HepG2 (cell line): ENCODE data around the gene KCNT2. TPM values are rescaled to one million over a fixed set of nuclear protein-coding genes. Genes with fewer than 3 reads are reported as not detected.

Experiments used
- ATAC-seq: fragments of 200-7000 bp; cut with Tn5 transposase; 3 replicates; pipeline ENCODE4 v1.9.1; 2020; ENCODE audit warnings: mild to moderate bottlenecking, moderate library complexity
- BruUV-seq: library from RNA; stranded (reverse); fragments of 400-500 nt; replicated peaks from 2 replicates; lab custom pipeline; 2021; lab: Mats Ljungman, UMichigan
- CTCF ChIA-PET: fragments of 300-600 bp; formaldehyde crosslinking; extraction: SDS; loops from one replicate; lab custom pipeline; 2021; ENCODE audit warnings: low total read pairs, inconsistent platforms, low intra/inter-chr PET ratio; lab: Yijun Ruan, JAX
- POLR2A ChIA-PET: fragments of 350-600 bp; sonication (Branson Sonifier 250); formaldehyde crosslinking; loops from one replicate; lab custom pipeline; 2020; ENCODE audit warnings: antibody characterized with exemption, inconsistent platforms; lab: Yijun Ruan, JAX
- DNase-seq: peaks from one replicate; pipeline ENCODE4 v3.0.0-alpha.2; 2015; ENCODE audit warnings: low spot score
- FAIRE-seq: peaks from 3 replicates; lab custom pipeline; 2011; peaks lifted over from hg19 to GRCh38; lab: Jason Lieb, UNC
- H2AFZ ChIP-seq: one replicate; pipeline ENCODE4 v1.6.1; 2011; ENCODE audit warnings: low read length, inconsistent platforms
- H3K27ac ChIP-seq: fragments of 300-600 bp; 3 replicates; pipeline ENCODE4 v1.8.0; 2011; ENCODE audit warnings: mixed run types, mild to moderate bottlenecking, mixed read lengths, low read length, inconsistent platforms; ENCODE audit not compliant: insufficient read depth; ENCODE audit errors: extremely low read length
- H3K27me3 ChIP-seq, 2 experiments: fragments of 200-600 bp in 1 of 2; 2 replicates in 1 of 2; 3 replicates in 1 of 2; pipeline versions ENCODE4 v1.6.0 to v1.8.0; 2011; ENCODE audit warnings: low read length in 2 of 2, mild to moderate bottlenecking in 2 of 2, moderate library complexity in 2 of 2, inconsistent platforms in 1 of 2; ENCODE audit not compliant: insufficient read depth in 2 of 2, control insufficient read depth in 1 of 2
- H3K36me3 ChIP-seq, 2 experiments: fragments of 200-600 bp in 1 of 2; replicated peaks in 1 of 2; 2 replicates in 1 of 2; 3 replicates in 1 of 2; pipeline versions ENCODE4 v1.5.1 to v1.8.0; 2011; ENCODE audit warnings: low read length in 2 of 2, inconsistent platforms in 1 of 2; ENCODE audit not compliant: insufficient read depth in 2 of 2, control insufficient read depth in 1 of 2
- H3K4me1 ChIP-seq: 2 replicates; pipeline ENCODE4 v1.5.1; 2012; ENCODE audit warnings: low read length, inconsistent platforms; ENCODE audit not compliant: insufficient read depth
- H3K4me2 ChIP-seq: 2 replicates; pipeline ENCODE4 v1.6.0; 2011; ENCODE audit warnings: low read depth, low read length, inconsistent platforms
- H3K4me3 ChIP-seq, 3 experiments: fragments of 200-600 bp in 1 of 3; sonication (generic), shearing (Covaris generic) in 1 of 3; replicated peaks in 1 of 3; 2 replicates each; pipeline ENCODE4 v1.5.1; 2011 to 2016; ENCODE audit warnings: low read length in 3 of 3, inconsistent platforms in 2 of 3, low read depth in 2 of 3, mild to moderate bottlenecking in 2 of 3, control low read depth in 1 of 3, mixed read lengths in 1 of 3; ENCODE audit not compliant: insufficient read depth in 1 of 3
- H3K79me2 ChIP-seq: one replicate; pipeline ENCODE4 v1.6.1; 2011; ENCODE audit warnings: low read length, inconsistent platforms; ENCODE audit not compliant: insufficient read depth
- H3K9ac ChIP-seq: 2 replicates; pipeline ENCODE4 v1.6.0; 2011; ENCODE audit warnings: mild to moderate bottlenecking, low read depth, low read length, inconsistent platforms; ENCODE audit not compliant: insufficient read depth
- H3K9me3 ChIP-seq: 2 replicates; pipeline ENCODE4 v1.5.1; 2012; ENCODE audit warnings: mild to moderate bottlenecking, low read length
- H4K20me1 ChIP-seq: 2 replicates; pipeline ENCODE4 v1.6.0; 2011; ENCODE audit warnings: inconsistent platforms, mild to moderate bottlenecking, low read length, moderate library complexity; ENCODE audit not compliant: insufficient read depth
- AGO1 ChIP-seq: fragments of 200-400 bp; formaldehyde crosslinking; IDR thresholded peaks from 2 replicates; pipeline ENCODE4 v1.6.1; 2017; ENCODE audit warnings: mild to moderate bottlenecking, low read depth, low read length, moderate library complexity; ENCODE audit not compliant: poor library complexity, severe bottlenecking
- CBX1 ChIP-seq: IDR thresholded peaks from one replicate; pipeline ENCODE4 v1.6.1; 2016; ENCODE audit warnings: antibody characterized with exemption, low read depth
- FOXO1 ChIP-seq: sonication (generic); formaldehyde crosslinking; IDR thresholded peaks from 2 replicates; pipeline ENCODE4 v1.4.0; 2020; ENCODE audit warnings: missing genetic modification reagents
- HDAC6 ChIP-seq: fragments of 200-600 bp; sonication (generic); IDR thresholded peaks from 2 replicates; pipeline ENCODE4 v1.7.0; 2017; ENCODE audit warnings: mild to moderate bottlenecking, antibody characterized with exemption, low read length, low read depth
- HIVEP1 ChIP-seq: sonication (generic); formaldehyde crosslinking; IDR thresholded peaks from 2 replicates; pipeline ENCODE4 v1.4.0; 2020; ENCODE audit warnings: mild to moderate bottlenecking, missing genetic modification reagents
- NFYC ChIP-seq: IDR thresholded peaks from 2 replicates; pipeline ENCODE4 v1.6.1; 2016; ENCODE audit warnings: missing genetic modification reagents, missing compliant biosample characterization
- NR1H2 ChIP-seq: sonication (generic); formaldehyde crosslinking; IDR thresholded peaks from 2 replicates; pipeline ENCODE4 v1.8.1; 2022; ENCODE audit warnings: low read depth, missing genetic modification reagents, borderline replicate concordance
- PITX1 ChIP-seq: sonication (generic); formaldehyde crosslinking; IDR thresholded peaks from 2 replicates; pipeline ENCODE4 v1.5.1; 2020; ENCODE audit warnings: mild to moderate bottlenecking, missing genetic modification reagents
- RERE ChIP-seq: IDR thresholded peaks from 2 replicates; pipeline ENCODE4 v1.6.1; 2016; ENCODE audit warnings: low read depth, missing genetic modification reagents, missing compliant biosample characterization
- RFX3 ChIP-seq: IDR thresholded peaks from 2 replicates; pipeline ENCODE4 v1.6.1; 2016; ENCODE audit warnings: missing biosample characterization, missing genetic modification reagents
- ZBTB10 ChIP-seq: sonication (generic); formaldehyde crosslinking; IDR thresholded peaks from 2 replicates; pipeline ENCODE4 v1.4.0; 2020; ENCODE audit warnings: missing genetic modification reagents, borderline replicate concordance
- ZFP90 ChIP-seq: sonication (generic); formaldehyde crosslinking; IDR thresholded peaks from 2 replicates; pipeline ENCODE4 v1.8.0; 2022; ENCODE audit warnings: missing genetic modification reagents, mild to moderate bottlenecking, inconsistent platforms, borderline replicate concordance
- ZFY ChIP-seq: sonication (generic); formaldehyde crosslinking; IDR thresholded peaks from 2 replicates; pipeline ENCODE4 v1.4.0; 2020; ENCODE audit warnings: missing genetic modification reagents
- ZNF124 ChIP-seq: sonication (generic); formaldehyde crosslinking; IDR thresholded peaks from 2 replicates; pipeline ENCODE4 v1.4.0; 2020; ENCODE audit warnings: missing genetic modification reagents
- ZNF414 ChIP-seq: sonication (generic); formaldehyde crosslinking; IDR thresholded peaks from 2 replicates; pipeline ENCODE4 v1.5.0; 2020; ENCODE audit warnings: missing genetic modification reagents
- ZNF703 ChIP-seq: sonication (generic); formaldehyde crosslinking; IDR thresholded peaks from 2 replicates; pipeline ENCODE4 v1.5.1; 2020; ENCODE audit warnings: missing genetic modification reagents, mild to moderate bottlenecking, moderate library complexity, borderline replicate concordance
- WGBS: methylation state at CpG from one replicate; pipeline ENCODE4 v1.1.6; 2017; ENCODE audit warnings: low lambda C conversion rate; 5-methylcytosine and 5-hydroxymethylcytosine counted together
- in situ Hi-C: cut with HindIII; loops from 2 replicates; pipeline ENCODE4 v1.10.0; 2017; ENCODE audit warnings: low pct_unique_long_range_greater_than_20kb; ENCODE audit not compliant: extremely low pct_ligation_motif_present
- intact Hi-C: fragments of 100-400 bp; cut with micrococcal nuclease; formaldehyde crosslinking; loops from one replicate; pipeline ENCODE4 v1.10.0; 2022; ENCODE audit not compliant: unreplicated experiment
- polyA plus RNA-seq, 8 experiments: library from polyadenylated mRNA; depleted of rRNA in 3 of 8; stranded (reverse) in 7 of 8; unstranded in 1 of 8; fragments of >200 nt; fragmentation: Illumina TruSeq in 4 of 8; extraction: Trizol in 4 of 8; gene quantifications; 2 replicates each; pipeline versions ENCODE4 v1.2.1 to v1.2.3, GENCODE V29; 2011 to 2016; ENCODE audit warnings: low read depth in 4 of 8, missing spikeins in 1 of 8, mixed read lengths in 1 of 8; ENCODE audit not compliant: insufficient read depth in 1 of 8
- total RNA-seq, 5 experiments: library from RNA; depleted of rRNA; stranded (reverse); fragments of >200 nt; fragmentation: Illumina TruSeq; extraction: Trizol; gene quantifications; 2 replicates each; pipeline ENCODE4 v1.2.3, GENCODE V29; 2016; ENCODE audit warnings: low read depth in 1 of 5

KCNT2 gene
- total and polyA plus RNA-seq, 2 of the 13 experiments (the other 11 are each of a cell fraction or from before 2014, with no cell fraction given): not detected

- TF ChIP-seq NR1H2 (CRISPR knock-in tag): no peak
- TF ChIP-seq HDAC6: no peak
- TF ChIP-seq AGO1: no peak
- TF ChIP-seq, all 625 proteins: peak for 0
Observed at GRCh38 chr1:196323869-196324268, 284.4 kb downstream of the KCNT2 start (continued).

- H3K36me3 ChIP-seq: no peaks in the 10 kb centered on the region
- no peak overlapping the region for H3K9ac ChIP-seq
- H3K27me3 ChIP-seq: no peaks in the 10 kb centered on the region
- 0% methylated on average over 2 of the region's 2 CpGs for WGBS
- H3K9me3 ChIP-seq: no peaks in the 10 kb centered on the region
- in situ Hi-C loops: loop anchor here (10.0 to 25.0 kb wide), 2 partner anchors 182 to 346 kb away; no protein-coding TSS in a partner anchor
- H3K27ac ChIP-seq: no peak overlapping the region
- FAIRE-seq: no peak
- no TSS peak for BruUV-seq
- H3K4me2 ChIP-seq: no peak overlapping the region
- no peaks in the 10 kb centered on the region for H4K20me1 ChIP-seq
- intact Hi-C loops: no loop called here
- no peaks in the 10 kb centered on the region for H3K79me2 ChIP-seq
- CTCF ChIA-PET: no interaction called here
- H3K4me1 ChIP-seq: no peaks in the 10 kb centered on the region
- no peak overlapping the region for H3K4me3 ChIP-seq
- no peak for DNase-seq
- no peak for ATAC-seq
- POLR2A ChIA-PET: no interaction called here
- no peak overlapping the region for H2AFZ ChIP-seq
- TF ChIP-seq RFX3 (CRISPR knock-in tag) (no peak), ZBTB10 (CRISPR knock-in tag) (no peak), HIVEP1 (no peak), PITX1 (CRISPR knock-in tag) (no peak), ZNF124 (CRISPR knock-in tag) (no peak), NFYC (CRISPR knock-in tag) (no peak), FOXO1 (CRISPR knock-in tag) (no peak), ZNF703 (no peak), RERE (no peak), CBX1 (no peak), ZNF414 (no peak), ZFY (CRISPR knock-in tag) (no peak), ZFP90 (CRISPR knock-in tag) (no peak)
Observed at GRCh38 chr1:196319301-196319700, 288.9 kb downstream of the KCNT2 start.
